ELR (cell line): Measurements from ENCODE around the gene EEIG1.

ENCODE experiments used
- DNase-seq: peaks from one replicate; pipeline ENCODE4 v3.0.0-alpha.2; 2015; ENCODE audit warnings: low read depth

The EEIG1 gene

DNA sequence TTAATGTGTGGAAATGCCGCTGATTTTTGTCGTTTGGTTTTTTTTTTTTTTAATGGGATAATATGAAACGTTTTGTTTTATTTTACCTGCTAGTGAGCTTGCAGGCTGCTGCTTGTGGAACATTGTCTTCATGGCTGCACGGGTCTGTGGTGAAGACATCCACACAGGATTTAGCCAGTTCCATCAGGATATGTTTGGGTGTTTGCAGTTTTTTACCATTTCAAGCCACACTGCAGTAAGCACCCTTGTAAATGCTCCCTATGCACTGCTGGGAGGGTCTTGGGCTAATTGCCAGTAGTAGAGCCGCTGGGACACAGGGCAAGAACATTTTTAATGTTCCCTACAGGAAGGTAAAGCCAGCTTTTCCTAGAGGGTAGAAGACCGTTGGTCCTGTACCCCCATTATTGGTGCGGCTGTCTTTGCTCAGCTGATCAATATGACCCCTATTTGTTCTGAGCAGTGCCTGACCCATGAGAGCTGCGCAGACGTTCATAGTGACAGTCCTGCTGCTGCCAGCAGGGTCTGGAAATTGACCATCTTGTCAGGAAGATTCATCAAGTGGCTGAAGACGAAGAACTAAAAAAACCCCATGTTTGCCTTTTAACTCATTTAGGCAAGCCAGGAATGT, 20.5 kb upstream of the EEIG1 start:
- DNase-seq, result no peak

DNA sequence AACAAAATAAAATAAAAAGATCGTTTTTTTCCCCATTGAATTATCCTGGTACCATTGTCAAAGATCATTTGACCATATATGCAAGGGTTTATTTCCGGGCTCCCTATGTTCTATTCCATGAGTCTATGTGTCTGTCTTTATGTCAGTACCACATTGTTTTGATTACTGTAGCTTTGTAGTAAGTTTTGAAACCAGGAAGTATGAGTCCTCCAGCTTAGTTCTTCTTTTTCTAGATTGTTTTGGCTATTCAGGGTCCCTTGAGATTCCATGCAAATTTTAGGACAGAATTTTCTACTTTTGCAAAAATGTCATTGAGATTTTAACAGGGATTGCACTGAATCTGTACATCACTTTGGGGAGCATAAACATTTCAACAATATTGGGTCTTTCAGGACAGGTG, 18.7 kb upstream of the EEIG1 start:
- no peak for DNase-seq

DNA sequence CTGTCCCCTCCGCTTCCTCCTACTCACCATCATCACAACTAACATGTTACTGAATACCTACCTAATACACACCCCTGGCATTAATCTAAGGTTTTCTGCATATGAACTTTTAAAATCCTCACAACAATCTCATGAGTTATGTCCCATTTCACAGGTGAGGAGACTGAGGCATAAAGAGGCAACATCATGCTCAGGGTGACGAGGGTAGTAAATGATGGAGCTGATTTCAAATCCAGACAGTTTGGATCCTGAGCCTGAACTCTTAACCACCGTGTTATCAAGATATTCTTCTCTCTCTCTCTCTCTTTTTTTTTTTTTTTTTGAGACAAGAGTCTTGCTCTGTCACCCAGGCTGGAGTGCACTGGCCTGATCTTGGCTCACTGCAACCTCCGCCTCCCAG, 12.9 kb upstream of the EEIG1 start:
- no peak for DNase-seq

DNA sequence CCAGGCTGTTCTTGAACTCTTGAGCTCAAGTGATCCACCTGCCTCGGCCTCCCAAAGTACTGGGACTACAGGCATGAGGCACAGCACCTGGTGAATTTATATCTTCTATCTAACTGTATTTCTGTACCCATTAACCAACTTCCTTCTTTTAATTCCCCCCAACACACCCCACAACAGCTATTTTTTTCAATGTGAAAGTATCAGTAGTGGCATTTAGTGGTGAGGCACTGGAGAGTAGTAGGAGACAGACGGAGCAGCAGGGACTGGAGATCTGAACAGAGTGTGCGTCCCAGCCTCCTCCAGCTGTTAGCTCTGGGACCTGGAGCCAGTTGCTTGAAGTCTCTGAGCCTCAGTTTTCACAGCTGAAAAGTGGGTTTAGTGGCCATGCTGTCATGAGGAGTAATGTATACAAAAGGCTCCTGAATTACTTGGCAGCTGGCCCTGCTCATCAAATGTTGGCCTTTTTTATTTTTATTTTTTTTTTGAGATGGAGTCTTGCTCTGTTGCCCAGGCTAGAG, 11.0 kb upstream of the EEIG1 start:
- DNase-seq, result no peak

DNA sequence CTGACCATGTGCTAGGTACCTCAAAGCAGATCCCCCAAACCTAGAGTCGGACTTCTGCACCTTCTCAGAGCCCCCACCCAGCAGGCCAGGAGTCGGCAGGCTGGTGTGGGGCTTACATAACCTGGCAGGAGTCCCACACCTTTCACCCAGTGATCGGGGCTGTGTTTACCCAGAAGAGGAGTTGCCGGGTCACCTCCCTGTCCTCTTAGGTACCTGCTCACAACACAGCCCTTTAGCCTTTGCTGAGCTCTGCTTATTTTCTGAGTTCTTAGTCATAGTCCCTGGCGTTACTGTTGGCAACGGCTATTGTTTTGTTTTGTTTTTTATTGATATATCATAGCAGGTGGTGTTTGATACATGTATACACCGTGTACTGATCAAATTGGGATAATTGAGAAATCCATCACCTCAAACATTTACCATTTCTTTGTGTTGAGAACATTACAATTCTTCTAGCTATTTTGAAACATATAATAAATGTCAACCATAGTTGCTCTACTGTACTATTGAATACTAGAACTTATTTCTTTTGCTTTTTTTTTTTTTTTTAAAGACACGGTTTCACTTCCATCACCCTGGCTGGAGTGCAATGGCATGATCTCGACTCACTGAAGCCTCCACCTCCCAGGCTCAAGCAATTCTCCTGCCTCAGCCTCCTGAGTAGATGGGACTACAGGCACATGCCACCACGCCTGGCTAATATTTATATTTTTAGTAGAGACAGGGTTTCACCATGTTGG, 10.4 kb upstream of the EEIG1 start:
- DNase-seq, result peak; percentile 31

DNA sequence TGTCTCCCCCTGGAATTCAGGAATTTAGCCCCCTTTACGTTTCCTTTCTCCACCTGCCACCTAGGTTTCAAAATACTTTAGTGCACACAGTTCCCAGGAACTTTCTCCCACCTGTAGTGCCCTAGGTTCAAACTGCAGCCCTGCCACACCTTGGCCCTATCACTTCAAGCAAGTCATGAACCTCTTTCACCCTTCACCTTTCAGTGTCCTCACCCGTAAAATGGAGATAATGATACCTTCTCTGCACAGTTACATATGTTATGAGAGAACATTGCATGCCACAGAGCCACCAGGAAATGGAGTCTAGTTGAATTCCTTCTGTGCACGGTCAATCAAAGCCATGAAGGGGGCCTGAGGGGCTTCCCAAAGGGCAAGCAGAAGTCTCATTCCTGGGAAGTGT, 9.8 kb upstream of the EEIG1 start:
- DNase-seq, result no peak

DNA sequence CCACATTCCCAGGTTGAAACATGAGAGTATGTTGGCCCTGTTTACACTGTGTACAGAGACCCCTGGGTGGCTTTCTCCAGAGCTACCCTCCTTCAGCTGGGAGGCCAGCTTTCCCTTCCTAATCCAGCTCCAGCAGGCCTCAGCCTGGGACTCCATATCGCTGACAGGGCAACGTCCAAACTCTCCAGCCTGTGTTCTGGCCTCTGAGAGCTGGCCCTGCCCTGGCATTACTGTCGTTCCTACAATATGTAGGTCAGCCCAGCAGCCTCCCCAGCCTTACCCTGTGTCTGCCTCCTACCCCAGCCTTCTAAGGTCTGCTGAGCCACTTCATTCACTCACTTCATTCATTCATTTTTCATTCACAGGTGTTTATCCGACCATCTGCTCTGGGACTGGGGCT, 8.3 kb upstream of the EEIG1 start:
- no peak for DNase-seq

DNA sequence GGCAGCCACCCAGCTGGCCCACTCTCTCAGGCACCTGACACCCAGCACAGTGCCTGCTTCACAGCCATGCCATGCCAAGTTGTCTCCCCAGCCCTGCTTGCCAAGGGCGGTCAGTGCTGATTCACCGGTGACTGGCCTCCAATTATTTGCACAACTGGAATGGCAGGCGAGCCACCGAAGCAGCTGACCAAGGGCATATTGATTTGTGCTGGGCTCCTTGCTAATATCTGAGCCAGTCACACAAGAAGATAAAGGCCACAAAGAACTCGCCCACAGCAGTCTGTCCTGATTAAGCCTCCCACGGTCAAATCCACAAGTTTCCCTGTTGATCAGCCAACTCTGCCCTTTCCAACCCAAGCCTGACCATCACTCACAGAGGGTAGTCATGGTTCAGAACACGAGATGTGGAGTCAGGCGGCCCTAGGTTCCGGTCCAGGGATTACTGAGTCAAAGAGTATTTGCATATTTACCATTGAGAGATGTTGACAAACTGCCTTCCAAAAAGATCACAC, 6.4 kb upstream of the EEIG1 start:
- DNase-seq, result peak; percentile 90

DNA sequence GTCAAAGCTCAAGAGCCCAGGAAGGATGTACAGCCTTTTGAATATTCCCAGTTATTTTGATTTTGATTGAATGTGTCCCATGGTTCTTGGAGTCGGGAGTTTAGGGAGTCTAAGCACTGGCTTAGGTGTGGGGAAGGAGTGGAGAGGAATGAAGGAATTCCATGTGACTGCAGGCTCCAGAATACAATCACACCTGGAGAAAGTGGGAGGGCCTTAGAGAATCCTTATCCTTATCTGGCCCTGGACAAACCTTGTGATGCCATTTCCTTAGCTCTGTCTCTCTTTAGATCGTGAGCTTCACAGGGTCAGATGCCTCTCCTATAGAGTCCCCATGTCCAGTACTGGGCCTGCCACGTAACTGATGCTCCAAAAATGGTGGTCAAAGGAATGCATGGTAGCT, 4.2 kb upstream of the EEIG1 start:
- DNase-seq, result no peak

DNA sequence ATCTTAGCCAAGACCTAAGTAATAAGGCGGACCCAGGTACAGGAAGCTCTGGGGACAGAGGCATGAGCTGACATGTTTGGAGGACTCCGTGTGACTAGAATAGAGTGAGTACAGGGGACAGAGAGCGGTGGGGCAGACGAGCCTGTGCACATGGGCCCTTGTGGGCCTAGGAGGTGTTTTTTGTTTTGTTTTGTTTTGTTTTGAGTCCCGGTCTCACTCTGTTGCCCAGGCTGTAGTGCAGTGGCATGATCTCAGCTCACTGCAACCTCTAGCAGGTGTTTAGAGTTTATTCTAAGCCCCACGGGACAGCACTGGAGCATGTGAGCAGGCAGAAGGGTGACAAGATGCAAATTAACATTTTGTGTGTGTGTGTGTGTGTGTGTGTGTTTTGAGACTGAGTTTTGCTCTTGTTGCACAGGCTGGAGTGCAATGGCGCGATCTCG, 3.1 kb upstream of the EEIG1 start:
- DNase-seq, result no peak

DNA sequence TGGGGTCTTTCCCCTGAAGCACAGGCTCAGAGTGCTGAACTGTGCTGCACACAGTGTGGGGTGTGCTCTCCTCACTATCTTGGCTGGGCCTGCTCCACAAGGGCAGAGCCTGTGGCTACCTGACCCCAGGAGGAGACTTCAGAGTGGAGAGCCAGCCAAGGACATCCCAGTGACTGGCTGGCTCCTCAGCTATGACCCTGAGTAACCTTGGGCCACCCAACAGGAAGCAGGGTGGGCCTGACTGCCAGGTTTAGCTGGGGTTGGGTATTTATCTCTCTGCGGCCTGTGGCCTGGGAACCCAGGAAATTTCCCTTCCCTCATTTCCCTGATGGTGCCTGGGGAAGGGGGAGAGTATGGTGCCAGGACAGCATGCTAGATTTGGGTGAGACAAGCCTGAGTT, 2.1 kb upstream of the EEIG1 start:
- DNase-seq, result no peak

DNA sequence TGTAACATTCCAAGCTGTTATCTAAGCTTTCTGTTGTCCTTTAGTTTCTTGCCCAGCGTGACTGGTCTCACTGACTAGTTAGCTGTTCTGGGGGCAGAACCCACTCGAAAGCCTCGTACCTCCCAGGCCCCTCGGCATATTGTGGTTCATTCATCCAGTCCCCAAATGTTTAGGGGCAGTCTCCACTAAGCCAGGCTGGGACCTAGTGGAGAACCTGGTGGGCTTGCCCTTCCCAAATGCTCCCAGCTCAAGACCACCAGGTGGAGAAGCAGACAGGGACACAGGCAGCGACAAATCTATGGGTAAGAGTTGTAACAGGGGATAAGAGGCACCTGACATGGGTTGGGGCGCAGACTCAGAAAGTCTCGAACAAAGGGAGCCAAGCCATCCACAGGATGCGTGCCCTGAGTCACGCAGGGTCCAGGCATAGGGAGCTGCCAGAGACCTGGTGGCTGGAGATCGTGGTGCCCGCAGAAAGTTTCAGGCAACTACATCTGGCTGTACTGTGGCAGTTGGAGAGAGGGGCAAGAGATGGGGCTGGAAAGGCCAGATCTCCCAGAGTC, 851 bp upstream of the EEIG1 start:
- no peak for DNase-seq

DNA sequence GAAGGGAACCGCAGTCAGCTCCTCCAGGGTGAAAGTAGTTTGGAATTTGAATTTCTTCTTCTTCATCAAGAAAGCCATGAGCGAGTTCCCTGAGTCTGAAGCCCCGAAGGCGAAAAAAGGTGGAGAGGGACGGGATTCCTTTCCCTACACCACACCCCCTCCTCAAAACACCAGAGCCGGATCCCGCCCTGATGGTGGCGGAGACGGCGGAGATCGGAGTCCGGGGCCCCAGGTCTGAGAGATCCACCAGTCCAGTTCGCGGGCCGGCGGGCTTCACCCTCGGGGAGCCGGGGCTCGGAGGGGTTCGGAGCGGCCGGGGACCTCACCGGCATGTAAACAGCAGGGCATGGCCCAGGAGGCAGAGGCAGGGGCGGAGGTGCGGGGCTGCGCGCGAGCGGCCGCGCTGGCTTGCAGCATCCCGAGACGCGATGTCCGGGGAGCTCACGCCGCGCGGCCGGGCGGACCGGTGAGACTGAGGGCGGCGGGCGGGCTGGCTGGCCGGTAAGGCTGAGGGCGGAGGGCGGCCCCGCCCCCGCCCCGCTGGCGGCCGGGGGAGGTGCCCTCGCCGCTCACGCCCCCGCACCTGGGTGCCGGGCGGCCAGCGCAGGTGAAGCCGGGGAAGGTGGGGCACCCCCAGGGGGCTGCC, 606 bp downstream of the EEIG1 start:
- DNase-seq, result peak; percentile 51

DNA sequence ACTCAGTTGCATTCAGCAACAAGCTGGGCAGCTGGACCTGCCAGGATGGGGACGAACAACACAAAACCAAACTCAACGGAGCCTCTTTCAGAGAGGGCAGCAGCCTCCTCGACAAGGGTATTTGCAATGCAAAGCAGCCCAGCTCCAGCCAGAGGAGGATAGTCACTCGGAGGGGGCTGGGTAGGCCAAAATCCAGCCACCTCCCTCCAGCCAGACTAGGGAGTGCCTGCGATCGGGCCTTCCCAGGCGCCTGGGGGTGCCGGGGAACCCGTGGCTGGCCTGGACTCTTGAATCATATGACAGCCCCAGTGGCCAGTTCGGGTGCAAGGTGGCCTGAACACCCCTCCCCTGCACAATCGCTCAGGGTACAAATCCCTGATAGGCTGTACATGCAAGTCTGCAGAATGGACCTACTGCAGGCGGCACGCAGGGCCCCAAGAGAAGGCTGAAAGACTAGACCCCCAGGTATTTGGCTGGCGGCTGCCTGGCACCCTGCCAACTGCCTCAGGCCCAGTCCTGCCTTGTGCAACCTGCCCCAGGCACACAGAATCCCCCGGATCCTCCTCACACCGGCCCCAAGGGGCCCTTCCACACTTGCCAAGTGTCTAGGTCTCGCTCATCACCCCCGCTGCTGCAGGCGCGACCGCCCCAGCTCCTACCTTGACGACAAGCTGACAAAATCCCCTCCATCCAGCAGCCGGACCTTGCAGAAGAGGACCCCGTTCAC, 1.3 kb downstream of the EEIG1 start:
- DNase-seq, result peak; percentile 62

DNA sequence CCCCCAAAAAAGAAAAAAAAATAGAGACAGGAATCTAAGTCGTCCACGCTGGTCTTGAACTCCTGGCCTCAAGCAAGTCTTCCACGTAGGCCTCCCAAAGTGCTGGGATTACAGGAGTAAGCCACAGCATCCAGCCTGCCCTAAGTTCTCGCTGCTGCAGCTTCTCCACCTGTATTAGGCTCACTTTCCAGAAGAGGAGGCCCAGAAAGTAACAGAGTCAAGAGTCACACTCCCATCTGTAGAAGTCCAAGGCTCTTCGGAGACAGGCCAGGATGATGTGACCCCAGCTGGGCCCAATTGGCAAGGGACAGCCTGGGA, 1.8 kb downstream of the EEIG1 start:
- DNase-seq, result no peak

DNA sequence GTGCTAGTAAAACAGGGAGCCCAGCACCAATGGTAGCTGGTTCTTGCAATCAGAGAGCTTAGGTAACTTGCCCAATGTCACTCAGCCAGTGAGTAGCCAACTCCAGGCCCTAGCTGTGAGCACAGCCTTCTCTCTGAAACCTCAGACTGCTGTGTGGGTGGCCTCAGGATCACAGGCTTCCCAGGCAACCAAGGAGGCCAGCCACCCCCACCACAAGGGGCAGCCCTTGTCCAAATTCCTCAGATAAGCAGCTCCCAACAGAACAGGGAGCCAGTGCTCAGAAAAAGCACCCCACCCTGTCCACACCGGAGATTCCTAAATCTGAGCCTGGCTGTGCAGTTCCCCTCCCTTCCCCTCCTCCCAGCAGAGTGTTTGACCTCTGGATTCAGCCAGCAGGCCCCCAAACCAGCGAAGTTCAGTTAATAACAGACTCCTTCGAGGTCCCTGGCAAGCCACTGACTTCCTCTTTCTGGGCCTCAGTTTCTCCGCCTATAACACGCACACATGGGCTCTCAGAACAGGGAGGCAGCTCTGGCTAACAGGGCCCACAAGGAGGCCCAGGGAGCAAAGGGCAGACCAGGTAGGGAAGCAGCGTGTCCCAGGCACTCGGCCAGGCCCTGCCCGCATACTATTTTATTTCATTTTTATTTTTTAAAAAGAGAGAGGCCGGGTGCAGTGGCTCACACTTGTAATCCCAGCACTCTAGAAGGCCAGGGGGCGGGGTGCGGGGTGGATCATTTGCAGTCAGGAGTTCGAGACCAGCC, 2.7 kb downstream of the EEIG1 start:
- DNase-seq, result peak; percentile 55

DNA sequence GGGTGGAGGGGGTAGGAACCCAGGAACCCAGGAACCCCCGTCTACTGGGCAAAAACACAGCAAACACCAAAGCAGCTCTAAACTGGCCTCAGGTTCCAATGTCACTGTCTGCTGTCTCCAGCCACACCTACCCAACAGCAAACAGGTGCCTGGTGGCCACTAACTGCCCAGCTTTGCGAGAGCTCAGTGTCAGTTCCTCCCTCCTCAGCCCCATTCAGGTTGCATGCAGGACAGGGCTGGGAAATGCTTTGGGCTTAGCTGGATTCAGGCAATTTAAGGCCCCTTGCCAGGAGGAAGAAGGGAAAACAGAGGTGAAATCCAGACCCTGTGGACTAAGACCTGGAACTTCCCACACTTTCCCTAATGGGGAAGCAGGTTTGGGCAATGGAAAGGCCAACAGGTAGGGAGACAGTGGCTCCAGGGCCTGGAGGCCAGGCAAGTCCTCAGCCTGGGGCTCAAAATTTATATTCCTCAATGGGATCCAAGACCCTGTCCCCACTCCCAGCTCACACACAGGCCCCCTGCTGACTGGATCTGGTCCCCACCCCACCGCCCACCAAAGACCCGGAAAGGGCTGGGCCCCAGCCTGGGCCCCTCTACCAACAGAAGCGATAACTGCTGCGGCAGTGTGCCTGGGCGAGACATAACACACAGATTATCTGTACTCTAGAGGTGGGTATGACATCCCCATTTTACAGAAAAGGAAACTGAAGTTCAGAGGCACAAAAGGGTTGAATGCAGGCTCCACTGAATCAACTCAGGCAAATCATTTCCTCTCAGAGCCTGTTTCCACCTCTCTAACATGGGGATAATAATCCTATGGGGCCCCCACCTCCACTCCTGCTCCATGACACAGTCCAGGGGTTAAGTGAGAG, 3.5 kb downstream of the EEIG1 start:
- no peak for DNase-seq

DNA sequence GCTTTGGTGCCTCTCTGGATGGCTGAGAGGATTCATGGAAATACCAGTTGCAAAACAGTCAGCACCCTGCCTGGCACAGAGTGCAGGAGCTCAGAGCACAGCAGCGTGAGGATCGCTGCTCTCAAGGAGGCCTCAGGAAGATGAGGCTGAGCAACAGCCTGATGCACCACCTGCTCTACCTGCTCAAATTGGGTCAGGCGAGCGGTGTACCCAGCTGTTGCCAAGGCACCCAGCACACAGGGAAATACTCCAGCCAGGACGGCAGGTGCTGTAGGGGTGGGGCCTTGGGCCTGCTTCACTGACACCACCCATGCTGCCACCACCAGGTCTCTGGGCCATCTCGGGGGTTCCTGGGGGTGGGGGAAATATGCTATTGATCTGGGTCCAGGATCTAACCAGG, 4.3 kb downstream of the EEIG1 start:
- DNase-seq, result no peak

DNA sequence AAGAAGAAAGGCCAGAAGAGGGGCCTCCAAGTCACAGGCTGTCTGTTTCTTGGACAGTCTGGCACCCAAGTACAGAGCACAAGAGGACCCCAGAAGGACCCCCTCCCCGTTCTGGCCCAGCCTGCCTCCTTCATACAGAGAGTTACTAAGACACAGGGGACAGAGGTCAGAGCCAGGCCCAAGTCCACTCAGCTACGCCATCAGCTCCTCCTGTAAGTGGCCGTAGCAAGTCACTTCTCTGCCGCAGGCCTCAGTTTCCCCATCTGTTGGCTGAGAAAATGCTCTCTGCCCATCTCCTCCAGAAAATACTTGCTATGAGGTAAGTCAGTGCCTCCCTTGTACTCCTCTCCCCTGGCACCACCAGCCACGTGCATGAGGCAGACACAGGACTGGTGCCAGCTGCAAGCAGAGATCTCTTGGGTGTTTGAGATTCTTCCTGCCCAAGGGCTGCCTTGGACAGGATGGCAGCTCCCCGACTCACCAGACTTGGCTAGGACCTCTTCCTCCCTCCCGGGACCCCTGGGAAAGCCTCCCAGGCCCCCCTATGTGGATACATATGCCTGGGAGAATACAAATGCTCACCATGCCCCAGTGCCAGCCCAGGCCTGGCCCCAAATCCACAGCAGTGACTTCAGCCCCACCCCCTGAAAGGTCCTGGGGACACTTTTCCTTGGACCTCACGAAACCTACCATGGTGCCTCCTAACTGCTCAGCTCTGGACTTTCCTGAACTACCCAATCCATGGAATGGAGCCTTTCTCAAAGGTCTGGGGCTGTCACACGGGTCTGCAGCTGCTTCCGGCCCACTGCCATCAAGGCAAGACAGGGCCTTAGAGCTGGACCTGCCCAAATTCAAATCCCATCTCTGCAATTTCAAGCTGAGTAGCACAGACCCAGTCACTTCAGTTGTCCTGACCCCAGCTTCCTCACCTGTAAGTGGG, 5.1 kb downstream of the EEIG1 start:
- DNase-seq, result no peak
